ENCODE results near the gene THBS3. TPM values are rescaled to one million over a fixed set of nuclear protein-coding genes. Genes with fewer than 3 reads are reported as not detected.
A peak's percentile ranks its signal among the peaks of the same experiment; 100 is the strongest.

The THBS3 gene
- total and polyA plus RNA-seq, 2 of the 13 experiments (the other 11 are each of a cell fraction or from before 2014, with no cell fraction given): 0.86 to 3.6 TPM

- TF ChIP-seq, protein P1, sequence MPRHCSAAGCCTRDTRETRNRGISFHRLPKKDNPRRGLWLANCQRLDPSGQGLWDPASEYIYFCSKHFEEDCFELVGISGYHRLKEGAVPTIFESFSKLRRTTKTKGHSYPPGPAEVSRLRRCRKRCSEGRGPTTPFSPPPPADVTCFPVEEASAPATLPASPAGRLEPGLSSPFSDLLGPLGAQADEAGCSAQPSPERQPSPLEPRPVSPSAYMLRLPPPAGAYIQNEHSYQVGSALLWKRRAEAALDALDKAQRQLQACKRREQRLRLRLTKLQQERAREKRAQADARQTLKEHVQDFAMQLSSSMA (CRISPR knock-in tag; IDR thresholded peaks at IDR 0.05): no peak
- TF ChIP-seq ZNF496 (CRISPR knock-in tag; IDR thresholded peaks at IDR 0.05; ENCODE audit: insufficient replicate concordance): no peak
- 0 out of 2 replicates have a peak, but pooled peaks have one; percentile 15 for TF ChIP-seq CBFB (CRISPR knock-in tag; IDR thresholded peaks at IDR 0.05)
- no peak for TF ChIP-seq PITX1 (CRISPR knock-in tag; IDR thresholded peaks at IDR 0.05)
- no peak for TF ChIP-seq ZXDC (CRISPR knock-in tag; IDR thresholded peaks at IDR 0.05)
- no peak for TF ChIP-seq JARID2 (CRISPR knock-in tag; IDR thresholded peaks at IDR 0.05; ENCODE audit: insufficient replicate concordance)
- no peak for TF ChIP-seq PTBP1 (IDR thresholded peaks at IDR 0.05; ENCODE audit: low read depth, low read length, poor library complexity, severe bottlenecking)
- no peak for TF ChIP-seq ZNF543 (CRISPR knock-in tag; IDR thresholded peaks at IDR 0.05)
- no peak for TF ChIP-seq XRCC5 (optimal IDR thresholded peaks at IDR 0.05; ENCODE audit: low read length)
- 0 out of 2 replicates have a peak, but pooled peaks have one; percentile 6 for TF ChIP-seq ZNF790 (CRISPR knock-in tag; IDR thresholded peaks at IDR 0.05; ENCODE audit: borderline replicate concordance)
- no peak for TF ChIP-seq DR1 (CRISPR knock-in tag; IDR thresholded peaks at IDR 0.05)
- TF ChIP-seq ZNF841 (CRISPR knock-in tag; IDR thresholded peaks at IDR 0.05; ENCODE audit: borderline replicate concordance): no peak
- 0 out of 2 replicates have a peak, but pooled peaks have one; percentile 57 for TF ChIP-seq ZFP82 (CRISPR knock-in tag; IDR thresholded peaks at IDR 0.05; ENCODE audit: borderline replicate concordance)
- no peak for TF ChIP-seq MYNN (CRISPR knock-in tag; IDR thresholded peaks at IDR 0.05; ENCODE audit: low read depth)
- no peak for TF ChIP-seq ZNF556 (CRISPR knock-in tag; IDR thresholded peaks at IDR 0.05; ENCODE audit: borderline replicate concordance)
- TF ChIP-seq TARDBP (CRISPR knock-in tag; IDR thresholded peaks at IDR 0.05): 0 out of 2 replicates have a peak, but pooled peaks have one; percentile 3
- TF ChIP-seq RBAK (CRISPR knock-in tag; IDR thresholded peaks at IDR 0.05): no peak
- TF ChIP-seq CREB3 (CRISPR knock-in tag; IDR thresholded peaks at IDR 0.05): no peak
- peak in 1 of 2 experiments; percentile 8; a peak in 1 of 4 replicates for TF ChIP-seq POLR2A (IDR thresholded peaks at IDR 0.05; ENCODE audit: insufficient read depth in 1 of 2, low read depth in 2 of 2, low read length in 2 of 2)
- TF ChIP-seq ZNF724P (CRISPR knock-in tag; IDR thresholded peaks at IDR 0.05; ENCODE audit: borderline replicate concordance): no peak
- no peak for TF ChIP-seq MXD4 (CRISPR knock-in tag; IDR thresholded peaks at IDR 0.05)
- TF ChIP-seq CHD4 (IDR thresholded peaks at IDR 0.05; ENCODE audit: borderline replicate concordance, low read length): no peak
- TF ChIP-seq, protein P2, sequence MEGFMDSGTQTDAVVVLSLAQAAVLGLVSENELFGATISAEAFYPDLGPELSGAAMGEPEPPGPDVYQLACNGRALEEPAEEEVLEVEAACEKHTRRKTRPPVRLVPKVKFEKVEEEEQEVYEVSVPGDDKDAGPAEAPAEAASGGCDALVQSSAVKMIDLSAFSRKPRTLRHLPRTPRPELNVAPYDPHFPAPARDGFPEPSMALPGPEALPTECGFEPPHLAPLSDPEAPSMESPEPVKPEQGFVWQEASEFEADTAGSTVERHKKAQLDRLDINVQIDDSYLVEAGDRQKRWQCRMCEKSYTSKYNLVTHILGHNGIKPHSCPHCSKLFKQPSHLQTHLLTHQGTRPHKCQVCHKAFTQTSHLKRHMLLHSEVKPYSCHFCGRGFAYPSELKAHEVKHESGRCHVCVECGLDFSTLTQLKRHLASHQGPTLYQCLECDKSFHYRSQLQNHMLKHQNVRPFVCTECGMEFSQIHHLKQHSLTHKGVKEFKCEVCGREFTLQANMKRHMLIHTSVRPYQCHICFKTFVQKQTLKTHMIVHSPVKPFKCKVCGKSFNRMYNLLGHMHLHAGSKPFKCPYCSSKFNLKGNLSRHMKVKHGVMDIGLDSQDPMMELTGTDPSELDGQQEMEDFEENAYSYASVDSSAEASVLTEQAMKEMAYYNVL (CRISPR knock-in tag; IDR thresholded peaks at IDR 0.05; ENCODE audit: borderline replicate concordance): no peak
- TF ChIP-seq ZBTB1 (CRISPR knock-in tag; IDR thresholded peaks at IDR 0.05; ENCODE audit: borderline replicate concordance): no peak
Observed at GRCh38 chr1:155209312-155209721, 1.6 kb upstream of the THBS3 start (continued).
